ENCODE measurements around the gene DUSP3.

DUSP3 gene

GRCh38 chr17:43769426-43769825 lies 9.4 kb downstream of the DUSP3 start:
- no peak for DNase-seq (ENCODE audit: low read depth, low spot score)

DNA sequence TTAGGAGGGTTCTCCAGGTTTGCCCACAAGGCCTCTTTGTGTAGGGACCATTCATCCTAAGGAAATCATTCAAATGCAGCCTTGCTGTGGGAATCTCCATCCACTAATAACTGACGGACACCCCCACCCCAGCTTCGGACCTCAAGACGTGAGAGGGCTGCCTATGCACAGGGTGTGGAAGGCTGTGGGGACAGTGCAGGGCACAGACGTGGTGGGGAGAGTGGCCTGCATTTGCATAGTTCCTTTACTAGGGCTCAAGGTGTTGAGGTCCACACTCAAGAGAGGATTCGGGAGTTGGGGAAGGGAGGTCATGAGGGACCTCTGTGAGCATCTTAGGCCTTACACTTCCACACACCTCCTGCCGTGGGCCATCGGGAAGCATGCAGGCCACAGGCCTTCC lies 9.8 kb downstream of the DUSP3 start:
- no peak for DNase-seq (ENCODE audit: low read depth, low spot score)

DNA sequence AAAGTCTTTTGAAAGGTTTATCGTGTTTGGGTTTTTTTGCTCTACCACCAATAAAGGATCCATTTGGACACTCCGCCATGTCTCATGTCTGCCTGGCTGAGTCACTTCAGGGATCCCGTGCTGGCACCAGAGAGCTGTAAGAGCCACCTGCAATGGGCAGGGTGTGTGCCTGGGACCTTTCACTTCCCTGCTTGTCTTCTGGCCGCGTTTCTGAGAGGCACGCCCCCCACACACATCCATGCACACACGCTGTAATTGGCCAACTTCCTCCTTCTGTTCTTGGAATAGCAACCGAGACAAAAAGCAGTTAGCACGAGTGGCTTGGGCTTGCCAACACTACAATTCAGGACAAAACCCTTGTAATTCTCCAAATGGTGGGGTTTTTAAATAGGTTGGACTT lies 10.4 kb downstream of the DUSP3 start:
- DNase-seq (ENCODE audit: low read depth, low spot score): no peak

DNA sequence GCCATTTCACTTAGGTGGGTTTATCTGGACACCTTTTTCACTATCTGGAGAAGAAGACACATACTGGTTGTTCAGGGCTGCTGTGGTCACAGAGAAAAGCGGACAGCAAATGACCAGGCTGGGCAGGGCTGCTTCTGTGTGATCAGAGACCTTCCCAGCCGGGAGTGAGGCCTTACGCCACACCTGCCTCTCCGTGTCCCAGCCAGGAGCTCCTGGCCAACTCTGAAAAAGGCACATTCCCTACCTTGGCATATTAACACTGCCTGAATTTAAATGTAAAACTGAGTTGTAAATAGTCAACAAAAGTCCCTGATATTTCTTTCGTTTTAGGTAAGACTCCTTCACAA lies 11.1 kb downstream of the DUSP3 start:
- DNase-seq (ENCODE audit: low read depth, low spot score): no peak

DNA sequence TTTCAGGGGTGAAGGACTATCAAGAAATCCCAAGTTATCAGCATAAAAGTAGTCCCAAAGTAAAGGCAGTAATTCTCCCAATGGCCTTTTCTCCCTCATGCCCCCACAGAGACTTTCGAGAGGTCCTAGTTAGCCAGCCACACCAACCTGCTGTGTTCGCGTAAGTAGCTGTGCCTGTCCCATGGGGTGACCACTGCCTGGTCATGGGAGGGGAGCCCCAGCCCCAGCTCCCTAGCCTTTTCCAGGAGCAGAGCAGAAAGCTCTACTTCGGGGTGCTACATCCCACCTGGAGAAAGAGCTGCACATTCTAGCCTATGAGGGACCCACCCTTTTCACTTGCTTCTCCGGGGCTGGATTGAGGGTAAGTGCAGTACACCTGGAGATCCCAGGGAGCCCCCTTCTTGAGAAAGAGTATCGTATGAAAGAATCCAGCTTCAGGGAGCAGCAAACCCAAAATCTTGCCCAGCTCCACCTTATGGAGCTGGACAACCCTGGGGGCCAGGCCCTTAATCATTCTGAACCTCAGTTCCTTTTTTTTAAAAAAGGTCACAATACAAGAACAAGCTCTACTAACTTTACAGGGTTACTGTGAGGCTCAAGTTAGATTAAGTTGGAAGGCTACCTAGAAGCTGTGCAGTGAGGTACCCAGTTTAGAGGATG lies 11.6 kb downstream of the DUSP3 start:
- DNase-seq (ENCODE audit: low read depth, low spot score): no peak

GRCh38 chr17:43766413-43767052 lies 12.2 kb downstream of the DUSP3 start:
- DNase-seq (ENCODE audit: low read depth, low spot score): peak; percentile 67

- peak; percentile 99 for DNase-seq (ENCODE audit: low read depth, low spot score)
Measured at GRCh38 chr17:43760254-43760852, 18.4 kb downstream of the DUSP3 start.

DNA sequence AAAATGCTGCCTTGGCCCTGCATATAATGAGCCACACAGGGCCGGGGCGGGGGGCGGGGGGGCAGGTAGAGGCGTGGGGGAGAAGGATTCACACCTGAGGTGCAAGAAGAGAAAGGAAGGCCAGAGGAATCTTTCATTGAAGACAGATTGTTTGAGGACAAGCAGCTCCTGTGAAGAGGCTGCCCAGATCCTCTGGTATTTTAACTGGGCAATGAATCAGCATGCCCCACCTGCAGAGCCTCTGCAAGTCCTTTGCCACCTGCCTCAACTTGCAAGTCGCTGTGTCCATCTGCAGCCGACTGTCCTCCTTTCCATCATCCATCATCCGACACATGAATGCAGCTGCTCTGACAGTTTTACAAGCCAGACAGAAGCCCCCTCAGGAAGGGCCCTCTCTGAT lies 18.9 kb downstream of the DUSP3 start:
- DNase-seq (ENCODE audit: low read depth, low spot score): no peak

DNA sequence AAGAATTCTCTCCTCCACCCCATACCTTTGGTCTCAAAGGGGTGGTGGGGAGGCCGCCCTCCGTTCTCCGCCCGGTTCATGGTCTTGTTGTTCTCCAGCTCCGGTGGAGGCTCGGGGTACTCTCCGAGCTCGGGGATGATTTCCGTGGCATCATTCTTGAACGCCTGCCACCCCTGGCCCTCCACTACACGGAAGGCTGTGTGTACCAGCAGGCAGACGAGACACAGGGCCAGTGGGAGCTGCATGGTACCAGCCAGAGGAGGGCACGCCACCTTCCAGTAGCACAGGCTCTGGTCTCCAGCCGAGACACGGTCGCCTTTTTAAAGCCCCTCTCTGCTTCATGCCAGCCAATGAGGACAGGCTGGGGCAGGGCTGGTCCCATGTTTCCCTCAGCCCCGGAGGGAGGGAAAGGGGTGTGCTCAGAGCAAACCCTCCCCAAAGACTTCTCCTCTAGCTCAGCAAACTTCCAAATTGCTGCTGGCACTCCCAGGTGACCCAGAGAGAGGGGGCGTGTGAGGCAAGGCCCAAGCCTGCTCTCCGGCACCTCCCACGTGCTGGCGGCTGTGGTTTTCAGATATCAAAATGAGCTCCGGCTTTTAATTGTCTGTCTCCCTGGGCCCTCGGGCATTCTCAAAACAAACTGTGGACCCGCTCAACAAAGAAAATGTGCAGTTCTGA lies 20.1 kb downstream of the DUSP3 start, which contains the start of gene SOST:
Gene SOST, minus strand, starts transcription at position 295 of the 678 bp plus-strand sequence. Its CDS starts 50 bp downstream, at position 245.
- peak; percentile 56 for DNase-seq (ENCODE audit: low read depth, low spot score)

- no peak for DNase-seq (ENCODE audit: low read depth, low spot score)
Measured at GRCh38 chr17:43758086-43758485, 20.7 kb downstream of the DUSP3 start.

DNA sequence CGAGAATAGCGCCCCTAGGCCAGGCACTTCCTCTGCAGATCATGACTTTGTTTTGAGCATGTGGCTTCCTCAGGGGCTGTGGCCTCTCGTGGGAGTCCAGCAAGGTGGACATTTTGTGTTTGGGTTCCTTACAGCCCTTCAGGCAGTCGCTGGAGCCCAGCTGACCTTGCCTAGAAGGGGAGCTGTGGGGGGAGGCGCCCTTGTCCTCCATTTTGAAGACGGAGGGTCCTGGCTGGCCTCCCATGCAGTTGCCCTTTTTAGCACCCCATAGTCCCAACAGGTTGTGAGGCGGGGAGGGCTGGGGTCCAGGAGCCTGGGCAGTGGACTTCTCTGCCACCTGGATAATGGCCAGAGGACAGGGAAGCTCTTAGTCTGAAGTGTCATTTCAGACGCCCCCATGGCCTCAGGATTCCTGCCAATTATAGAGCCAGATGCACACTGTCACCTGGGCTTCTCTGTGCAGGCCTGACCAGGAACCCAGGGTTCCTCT lies 21.6 kb downstream of the DUSP3 start:
- DNase-seq (ENCODE audit: low read depth, low spot score): no peak

- peak; percentile 53 for DNase-seq (ENCODE audit: low read depth, low spot score)
Measured at GRCh38 chr17:43756201-43756600, 22.6 kb downstream of the DUSP3 start.

- peak; percentile 65 for DNase-seq (ENCODE audit: low read depth, low spot score)
Measured at GRCh38 chr17:43755389-43755875, 23.3 kb downstream of the DUSP3 start.

GRCh38 chr17:43754947-43755346 lies 23.8 kb downstream of the DUSP3 start:
- no peak for DNase-seq (ENCODE audit: low read depth, low spot score)

- DNase-seq (ENCODE audit: low read depth, low spot score): no peak
Measured at GRCh38 chr17:43753493-43754129, 25.2 kb downstream of the DUSP3 start.

DNA sequence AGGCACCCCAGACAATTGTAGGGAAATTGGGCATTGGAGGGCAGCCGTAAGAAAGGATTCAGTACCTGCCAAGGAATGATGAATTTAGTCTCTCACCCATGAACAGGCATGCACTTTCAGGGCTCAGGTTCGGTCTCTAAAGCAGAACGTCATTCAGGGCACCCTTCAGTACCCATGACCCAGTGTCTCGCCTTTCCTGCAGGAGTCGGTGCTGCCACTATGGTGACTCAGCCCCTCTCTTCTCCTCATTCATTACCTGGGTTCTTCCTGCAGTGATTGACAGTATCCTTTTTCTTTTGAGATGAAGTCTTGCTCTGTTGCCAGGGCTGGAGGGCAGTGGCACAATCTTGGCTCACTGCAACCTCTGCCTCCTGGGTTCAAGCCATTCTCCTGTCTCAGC lies 28.6 kb downstream of the DUSP3 start:
- no peak for DNase-seq (ENCODE audit: low read depth, low spot score)

DNA sequence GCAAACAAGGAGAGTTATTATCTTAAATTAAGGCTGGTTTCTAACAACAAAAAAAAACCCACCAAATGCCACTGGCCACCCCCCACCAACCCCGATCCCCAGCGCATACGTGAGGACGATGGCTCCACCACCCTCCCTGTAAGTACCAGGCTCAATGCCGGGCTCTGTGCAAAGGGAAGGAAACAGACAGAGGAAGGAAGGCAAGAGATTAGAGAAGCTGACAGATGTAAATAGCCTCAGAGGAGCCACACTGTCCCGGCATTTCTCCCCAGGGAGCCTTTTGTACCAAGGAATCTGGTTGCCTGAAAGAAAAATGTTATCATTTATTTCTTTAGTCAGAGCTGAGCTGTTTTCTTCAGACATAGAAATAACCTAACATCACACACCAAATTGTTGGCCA lies 33.2 kb downstream of the DUSP3 start:
- peak; percentile 22 for DNase-seq (ENCODE audit: low read depth, low spot score)

GRCh38 chr17:43741636-43742035 lies 37.1 kb downstream of the DUSP3 start:
- no peak for DNase-seq (ENCODE audit: low read depth, low spot score)

- DNase-seq (ENCODE audit: low read depth, low spot score): no peak
Measured at GRCh38 chr17:43740541-43740940, 38.2 kb downstream of the DUSP3 start.

DNA sequence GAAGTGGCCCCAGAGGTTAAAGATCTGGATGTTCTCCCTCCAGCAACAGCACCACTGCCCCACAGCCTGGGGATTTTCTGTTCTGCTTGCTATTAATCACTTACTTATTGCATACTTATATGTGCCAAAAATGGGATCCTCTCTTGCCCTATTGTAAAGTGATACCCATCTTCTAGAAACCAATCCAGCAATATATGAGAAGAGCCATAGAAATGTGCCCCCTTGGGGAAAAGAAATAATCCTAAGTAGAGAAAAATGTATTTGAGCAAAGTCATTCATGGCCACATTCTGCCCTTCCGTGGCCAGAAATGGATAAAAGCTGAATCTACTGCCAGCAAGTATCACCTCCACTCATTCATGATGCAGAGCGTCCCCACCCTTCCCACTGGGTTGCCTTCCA lies 41.1 kb downstream of the DUSP3 start:
- no peak for DNase-seq (ENCODE audit: low read depth, low spot score)

DNA sequence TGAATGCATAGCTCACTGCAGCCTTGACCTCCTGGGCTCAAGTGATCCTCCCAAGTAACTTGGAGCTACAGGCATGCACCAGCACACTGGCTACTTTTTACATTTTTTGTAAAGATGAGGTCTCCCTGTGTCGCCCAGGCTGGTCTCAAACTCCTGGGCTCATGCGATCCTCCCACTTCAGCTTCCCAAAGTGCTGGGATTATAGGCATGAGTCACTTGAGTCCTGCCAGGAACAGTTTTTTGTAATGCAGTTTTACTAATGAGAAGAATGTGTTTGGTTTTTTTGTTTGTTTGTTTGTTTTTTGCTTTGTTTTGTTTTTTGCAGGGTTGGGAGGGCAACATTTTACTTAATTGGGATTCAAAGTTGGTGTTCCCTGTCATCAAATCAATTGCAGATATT lies 42.4 kb downstream of the DUSP3 start:
- DNase-seq (ENCODE audit: low read depth, low spot score): no peak

- DNase-seq (ENCODE audit: low read depth, low spot score): no peak
Measured at GRCh38 chr17:43734376-43734775, 44.4 kb downstream of the DUSP3 start.
